T follicular helper cell (primary cell): ENCODE data around the gene SERAC1.
"Not testable (repeated sequence)": the region's sequence is repeated elsewhere in the genome, so short reads cannot be mapped to it uniquely, and the experiment has no call there.

Source experiments
- DNase-seq: peaks from one replicate; pipeline ENCODE4 v3.0.0-alpha.2; 2020; ENCODE audit warnings: low read depth
- total RNA-seq, 2 experiments: gene quantifications; one replicate each; lab custom pipeline; 2026; lab: John Stamatoyannopoulos, UW

SERAC1 gene
- total RNA-seq, result 7.5 to 10.3 reads per million in 2 experiments

DNA sequence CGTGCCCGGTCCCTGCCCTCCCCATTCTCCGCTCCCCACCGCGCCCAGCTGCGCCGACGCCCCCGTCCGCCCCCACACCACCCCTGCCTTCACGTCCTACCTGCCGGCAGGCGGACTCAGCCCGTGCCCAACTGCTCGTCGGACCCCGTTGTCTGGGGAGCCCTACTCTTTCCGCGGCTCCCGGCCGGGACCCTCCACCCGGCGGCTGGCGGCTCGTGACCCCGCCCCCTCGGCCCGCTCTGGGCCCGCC is at the start of gene SERAC1:
Gene SERAC1, minus strand, starts transcription at position 223 of the 250 bp plus-strand sequence. CDS start 9,899 bp downstream, outside the sequence.
- DNase-seq, result no peak

DNA sequence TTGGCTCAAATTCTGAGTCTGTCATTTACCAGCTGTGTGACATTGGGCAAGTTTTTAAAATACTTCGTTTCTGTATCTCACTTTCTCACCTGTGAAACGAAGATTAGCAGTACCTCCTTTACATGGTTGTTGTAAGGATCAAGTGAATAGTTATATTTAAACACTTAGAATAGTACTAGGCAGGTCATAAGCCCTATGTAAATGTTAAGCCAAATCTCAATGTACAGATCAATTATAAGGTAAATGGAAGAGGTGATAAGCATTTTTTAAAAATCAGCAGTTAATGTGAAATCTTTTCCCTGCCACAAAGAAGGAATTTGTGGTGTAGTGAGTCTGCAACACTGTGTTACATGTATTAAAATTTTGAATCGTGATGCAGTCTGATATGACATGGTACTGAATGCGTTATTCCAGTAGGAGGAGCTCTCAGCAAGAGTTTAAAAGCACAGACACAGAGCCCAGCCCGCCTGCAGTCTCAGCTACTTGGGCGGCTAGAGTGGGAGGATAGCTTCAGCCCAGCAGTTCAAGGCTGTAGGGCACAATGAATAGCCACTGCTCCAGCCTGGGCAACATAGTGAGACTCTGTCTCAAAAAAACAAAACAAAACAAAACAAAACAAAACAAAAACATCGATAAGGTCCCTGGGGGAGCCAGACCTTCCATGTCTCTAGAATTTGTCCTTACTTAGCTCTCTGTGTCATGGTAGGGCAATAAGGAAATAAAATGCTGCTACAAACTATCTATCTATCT is 46.0 kb upstream of the SERAC1 start:
- DNase-seq, result peak; percentile 17

DNA sequence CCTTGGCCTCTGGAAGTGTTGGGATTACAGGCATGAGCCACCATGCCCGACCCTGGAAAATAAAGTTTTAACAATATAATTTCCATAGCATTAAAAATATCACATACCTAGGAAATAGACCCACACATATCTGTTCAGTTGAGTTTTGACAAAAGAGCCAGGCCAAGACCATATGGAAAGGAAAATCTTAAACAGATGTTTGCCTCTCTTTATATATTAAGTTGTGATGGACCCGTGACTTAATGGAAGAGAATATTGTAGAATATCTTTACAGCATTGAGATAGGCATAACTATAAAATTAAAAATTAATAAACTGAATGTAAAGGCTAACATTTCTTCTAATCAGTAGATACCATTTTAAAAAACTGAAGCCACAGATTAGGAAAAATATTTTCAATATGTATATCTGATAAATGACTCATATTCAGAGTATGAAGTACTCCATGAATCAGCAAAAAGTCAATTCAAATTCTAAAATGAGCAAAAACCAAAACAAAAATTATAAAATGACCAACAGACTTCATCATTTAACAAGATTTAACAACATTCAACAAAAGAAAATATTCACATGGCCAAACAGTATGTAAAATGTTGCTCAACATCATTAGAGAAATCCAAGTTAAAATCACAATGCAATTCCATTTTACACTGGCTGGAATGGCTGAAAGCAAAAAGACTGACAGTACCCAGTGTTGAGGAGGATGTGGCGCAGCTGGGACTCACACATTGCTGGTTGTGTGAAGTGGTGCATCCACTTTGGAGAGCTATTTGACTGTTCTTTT is 43.4 kb upstream of the SERAC1 start:
- DNase-seq, result no peak

DNA sequence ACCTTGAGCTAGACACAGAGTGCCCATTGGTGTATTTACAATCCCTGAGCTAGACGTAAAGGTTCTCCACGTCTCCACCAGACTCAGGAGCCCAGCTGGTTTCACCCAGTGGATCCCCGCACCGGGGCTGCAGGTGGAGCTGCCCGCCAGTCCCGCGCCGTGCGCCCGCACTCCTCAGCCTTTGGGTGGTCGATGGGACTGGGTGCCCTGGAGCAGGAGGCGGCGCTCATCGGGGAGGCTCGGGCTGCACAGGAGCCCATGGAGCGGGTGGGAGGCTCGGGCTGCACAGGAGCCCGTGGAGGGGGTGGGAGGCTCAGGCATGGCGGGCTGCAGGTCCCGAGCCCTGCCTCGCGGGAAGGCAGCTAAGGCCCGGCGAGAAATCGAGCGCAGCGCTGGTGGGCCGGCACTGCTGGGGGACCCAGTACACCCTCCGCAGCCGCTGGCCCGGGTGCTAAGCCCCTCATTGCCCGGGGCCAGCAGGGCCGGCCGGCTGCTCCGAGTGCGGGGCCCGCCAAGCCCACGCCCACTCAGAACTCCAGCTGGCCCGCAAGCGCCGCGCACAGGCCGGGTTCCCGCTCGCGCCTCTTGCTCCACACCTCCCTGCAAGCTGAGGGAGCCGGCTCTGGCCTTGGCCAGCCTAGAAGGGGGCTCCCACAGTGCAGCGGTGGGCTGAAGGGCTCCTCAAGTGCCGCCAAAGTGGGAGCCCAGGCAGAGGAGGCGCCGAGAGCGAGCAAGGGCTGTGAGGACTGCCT is 41.7 kb upstream of the SERAC1 start:
- DNase-seq, result not testable (repeated sequence)

DNA sequence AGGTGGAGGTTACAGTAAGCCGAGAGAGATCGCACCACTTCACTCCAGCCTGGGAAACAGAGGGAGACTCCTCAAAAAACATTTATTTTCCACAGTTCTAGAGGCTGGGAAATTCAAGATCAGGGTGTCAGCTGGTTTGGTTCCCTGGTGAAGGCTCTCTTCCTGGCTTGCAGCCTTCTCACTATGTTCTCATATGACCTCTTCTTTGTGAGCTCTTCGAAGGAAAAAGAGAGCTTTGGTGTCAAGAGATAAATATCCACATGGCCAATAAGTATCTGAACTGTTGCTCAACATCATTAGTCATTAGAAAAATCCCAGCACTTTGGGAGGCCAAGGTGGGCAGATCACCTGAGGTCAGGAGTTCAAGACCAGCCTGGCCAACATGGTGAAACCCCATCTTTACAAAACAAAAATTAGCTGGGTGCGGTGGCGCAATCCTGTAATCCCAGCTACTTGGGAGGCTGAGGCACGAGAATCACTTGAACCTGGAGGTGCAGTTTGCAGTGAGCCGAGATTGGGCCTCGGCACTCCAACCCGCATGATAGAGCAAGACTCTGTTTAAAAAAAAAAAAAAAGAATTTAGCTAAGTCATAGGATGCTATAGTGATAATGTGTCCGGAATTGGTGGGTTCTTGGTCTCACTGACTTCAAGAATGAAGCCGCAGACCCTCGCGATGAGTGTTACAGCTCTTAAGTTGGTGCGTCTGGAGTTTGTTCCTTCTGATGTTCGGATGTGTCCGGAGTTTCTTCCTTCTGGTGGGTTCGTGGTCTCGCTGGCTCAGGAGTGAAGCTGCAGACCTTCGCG is 40.4 kb upstream of the SERAC1 start:
- DNase-seq, result not testable (repeated sequence)

DNA sequence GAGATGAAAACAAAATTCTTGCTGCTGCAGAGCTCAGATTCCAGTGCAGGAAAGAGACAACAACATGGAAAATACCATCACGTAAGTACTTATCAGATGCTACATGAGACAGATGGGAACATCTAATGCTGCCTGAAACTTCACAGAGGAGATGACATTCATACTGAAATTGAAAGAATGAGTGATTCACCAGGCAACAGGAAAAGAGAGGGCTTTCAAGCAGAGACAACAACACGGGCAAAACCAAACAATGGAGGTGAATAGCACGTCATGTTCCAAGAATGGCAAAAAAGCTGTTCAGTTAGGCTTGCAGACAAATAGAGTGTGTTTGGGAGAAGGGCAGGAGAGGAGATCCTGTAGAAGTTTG is 39.3 kb upstream of the SERAC1 start:
- DNase-seq, result no peak

DNA sequence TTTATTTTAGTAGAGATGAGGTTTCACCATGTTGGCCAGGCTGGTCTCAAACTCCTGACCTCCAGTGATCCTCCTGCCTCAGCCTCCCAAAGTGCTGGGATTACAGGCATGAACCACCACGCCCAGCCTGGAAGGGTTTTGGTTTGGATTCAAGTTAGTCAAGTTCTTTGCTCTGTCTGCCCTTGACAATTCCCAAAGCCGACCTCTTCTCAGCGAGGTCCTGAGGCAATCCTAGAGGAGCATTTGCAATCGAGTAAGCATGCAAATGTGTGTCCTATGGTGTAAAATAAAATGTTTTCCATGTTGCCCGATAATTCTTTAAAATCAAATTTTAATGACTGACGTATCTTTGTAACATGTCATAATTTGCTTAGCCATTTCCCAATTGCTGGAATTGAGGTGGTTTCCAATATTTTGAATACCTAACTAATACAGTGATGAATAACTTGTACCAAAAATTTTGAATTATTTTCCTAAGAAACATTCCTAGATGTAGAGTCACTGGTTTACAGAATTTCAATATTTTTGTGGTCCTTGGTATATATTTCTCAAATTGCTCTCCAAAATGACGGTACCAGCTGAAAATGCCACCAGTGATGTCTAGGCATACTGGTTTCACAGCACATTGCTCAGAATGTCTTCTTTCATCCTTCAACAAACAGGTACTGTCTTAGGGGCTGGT is 38.8 kb upstream of the SERAC1 start:
- no peak for DNase-seq

DNA sequence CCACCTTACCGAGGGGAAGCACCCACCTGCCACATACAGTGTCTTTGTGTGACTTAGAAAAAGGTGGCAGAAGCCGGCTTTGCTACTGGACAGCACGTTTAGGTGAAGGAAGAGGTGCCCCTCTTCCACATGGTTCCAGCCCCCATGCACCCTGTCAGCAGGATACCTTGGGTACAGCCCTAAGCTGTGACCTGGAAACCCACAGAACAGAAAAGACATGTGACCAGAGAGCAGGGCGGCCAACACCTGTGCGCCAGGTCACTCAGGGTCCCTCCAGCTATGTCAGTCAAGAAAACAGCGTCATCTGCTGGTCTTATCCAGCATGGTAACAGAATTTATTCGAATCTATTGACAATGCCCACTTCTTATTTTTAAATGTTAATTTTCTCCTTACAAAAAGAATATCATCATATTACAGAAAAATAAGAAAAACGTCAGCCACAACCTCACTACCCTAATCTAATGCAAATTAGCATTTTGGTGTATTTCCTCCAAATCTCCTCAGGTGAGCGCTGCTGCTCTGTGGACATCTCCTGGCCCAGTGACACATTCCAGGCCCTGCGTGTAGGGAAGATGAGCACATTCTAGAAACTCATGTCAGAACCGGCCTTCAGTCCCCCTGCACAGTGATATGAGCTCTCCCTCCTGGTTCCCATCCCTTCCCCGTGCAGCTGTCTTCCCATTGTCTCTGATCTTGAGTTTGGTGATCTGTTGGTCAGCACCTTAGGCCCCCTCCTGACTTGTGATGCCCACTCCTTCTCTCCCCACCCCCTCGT is 37.3 kb upstream of the SERAC1 start:
- no peak for DNase-seq

DNA sequence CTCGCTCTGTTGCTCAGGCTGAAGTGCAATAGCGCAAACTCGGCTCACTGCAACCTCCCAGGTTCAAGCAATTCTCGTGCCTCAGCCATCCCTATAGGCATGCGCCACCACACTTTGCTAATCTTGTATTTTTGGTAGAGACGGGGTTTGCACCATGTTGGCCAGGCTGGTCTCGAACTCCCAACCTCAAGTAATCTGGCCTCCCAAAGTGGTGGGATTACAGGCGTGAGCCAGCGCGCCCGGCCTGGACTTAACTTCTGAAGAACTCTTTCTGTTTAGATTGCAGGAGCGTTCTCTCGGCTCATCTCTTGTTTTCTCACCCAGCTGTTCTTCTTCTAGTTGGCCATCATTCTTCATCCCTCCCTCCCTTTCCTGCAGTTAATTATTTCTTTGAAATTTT is 30.4 kb upstream of the SERAC1 start:
- no peak for DNase-seq

DNA sequence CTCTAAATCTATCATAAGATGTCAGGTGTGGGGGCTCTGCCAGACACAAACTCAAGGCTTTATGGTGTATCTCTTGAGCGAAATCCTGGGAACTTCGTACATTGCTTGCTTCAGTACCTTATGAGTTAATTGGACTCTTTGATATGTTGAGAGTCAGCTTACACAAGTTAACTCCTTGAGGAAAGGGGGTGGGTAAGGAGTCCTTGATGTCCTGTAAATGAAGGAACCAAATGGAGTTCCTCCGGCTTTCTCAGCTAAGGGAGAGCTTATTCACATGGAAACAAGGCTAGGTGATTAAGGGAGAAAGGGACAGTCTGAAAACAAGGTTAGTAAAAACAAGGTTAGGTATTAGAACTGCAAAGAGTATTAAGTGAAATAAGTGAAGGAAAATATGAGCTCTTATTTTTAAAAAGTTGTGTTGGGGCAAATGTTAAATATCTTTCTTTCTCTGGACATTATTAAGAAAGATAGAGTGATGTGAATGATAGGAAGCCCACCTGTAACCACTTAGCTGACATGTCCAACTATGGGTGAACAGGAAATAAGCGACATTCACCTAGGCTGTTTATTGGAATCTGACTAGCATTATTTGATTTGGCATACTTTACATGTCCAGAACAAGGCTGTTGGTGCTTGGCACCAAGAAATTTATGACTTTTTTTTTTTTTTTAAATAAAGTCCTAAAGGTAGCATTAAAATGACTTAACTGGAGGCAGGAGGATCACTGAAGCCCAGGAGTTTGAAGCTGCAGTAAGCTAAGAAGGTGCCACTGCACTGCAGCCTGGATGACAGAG is 26.6 kb upstream of the SERAC1 start:
- no peak for DNase-seq

DNA sequence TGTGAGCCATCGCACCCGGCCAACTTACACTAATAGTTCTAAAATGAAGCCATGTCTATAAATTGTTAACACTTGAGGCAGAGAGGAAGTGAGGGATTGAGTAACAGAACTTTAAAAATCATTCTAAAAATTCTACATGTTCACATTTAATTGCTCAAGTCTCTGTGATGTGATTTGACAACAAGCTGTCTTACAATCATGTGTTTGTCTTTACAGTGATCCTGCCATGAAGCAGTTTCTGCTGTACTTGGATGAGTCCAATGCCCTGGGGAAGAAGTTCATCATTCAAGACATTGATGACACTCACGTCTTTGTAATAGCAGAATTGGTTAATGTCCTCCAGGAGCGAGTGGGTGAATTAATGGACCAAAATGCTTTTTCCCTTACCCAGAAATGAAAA is 23.7 kb upstream of the SERAC1 start:
- no peak for DNase-seq

DNA sequence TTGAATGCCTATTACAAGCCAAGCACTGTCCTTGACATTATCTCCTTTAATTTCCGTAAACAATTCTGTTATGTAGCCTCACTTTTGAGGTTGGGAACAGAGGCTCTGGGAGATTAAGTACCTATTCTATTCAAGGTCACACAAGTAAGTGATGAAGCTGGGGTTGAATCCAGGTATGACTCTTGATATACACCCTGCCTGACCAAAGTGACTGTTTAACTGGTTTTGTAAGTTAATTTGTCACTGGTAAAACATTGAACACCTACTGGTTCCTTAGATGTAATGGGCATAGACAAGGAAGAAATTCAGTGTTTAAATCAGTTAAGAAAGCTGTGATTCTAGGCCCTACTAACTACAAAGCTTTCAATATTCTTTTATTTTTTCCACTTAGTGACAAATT is 23.0 kb upstream of the SERAC1 start:
- no peak for DNase-seq

DNA sequence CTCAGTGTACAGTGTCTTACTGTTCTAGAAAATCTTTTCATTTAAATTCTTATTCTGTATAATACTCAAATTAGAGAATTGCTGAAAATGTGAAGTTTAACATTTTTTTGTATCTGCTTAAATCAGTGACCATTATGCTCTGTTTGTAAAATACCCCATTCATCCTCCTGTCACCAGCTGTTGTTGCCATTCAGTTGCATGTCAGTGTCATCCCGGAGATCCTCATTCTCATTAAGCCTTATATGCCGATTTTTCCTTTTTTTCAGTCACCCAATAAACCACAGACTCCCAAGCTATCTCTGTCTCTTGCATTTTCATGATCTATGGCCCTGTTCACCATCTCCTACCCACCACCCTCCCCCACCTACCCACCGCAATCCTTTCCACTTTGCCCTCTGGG is 20.5 kb upstream of the SERAC1 start:
- DNase-seq, result no peak

DNA sequence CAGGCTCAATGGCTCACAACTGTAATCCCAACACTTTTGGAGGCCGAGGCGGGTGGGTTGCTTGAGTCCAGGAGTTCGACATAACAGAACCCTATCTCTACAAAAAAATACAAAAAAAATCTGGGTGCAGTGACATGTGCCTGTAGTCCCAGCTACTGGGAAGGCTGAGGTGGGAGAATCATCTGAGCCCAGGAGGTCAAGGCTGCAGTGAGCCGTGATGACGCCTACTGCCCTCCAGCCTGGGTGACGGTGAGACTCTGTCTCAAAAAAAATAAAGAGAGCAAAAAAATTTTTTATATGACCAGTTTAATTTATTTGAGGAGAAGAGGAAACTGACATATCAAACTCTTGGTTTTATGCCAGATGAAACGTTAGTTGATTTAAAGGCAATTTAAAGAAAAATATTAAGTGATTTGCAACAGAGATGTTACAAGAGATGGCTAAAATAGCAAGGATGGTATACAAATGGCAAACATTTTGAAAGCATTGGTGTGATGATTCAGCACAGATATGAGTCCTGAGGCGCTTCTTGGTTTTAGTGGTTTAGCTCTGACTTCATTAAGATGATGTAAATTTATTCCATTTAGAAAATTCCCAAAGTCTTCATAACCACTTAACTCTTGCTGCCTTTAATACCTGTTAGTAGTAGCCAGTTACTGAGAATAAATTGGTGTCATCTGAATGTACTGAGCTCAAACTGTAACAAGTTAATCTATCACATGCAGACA is 17.8 kb upstream of the SERAC1 start:
- no peak for DNase-seq

DNA sequence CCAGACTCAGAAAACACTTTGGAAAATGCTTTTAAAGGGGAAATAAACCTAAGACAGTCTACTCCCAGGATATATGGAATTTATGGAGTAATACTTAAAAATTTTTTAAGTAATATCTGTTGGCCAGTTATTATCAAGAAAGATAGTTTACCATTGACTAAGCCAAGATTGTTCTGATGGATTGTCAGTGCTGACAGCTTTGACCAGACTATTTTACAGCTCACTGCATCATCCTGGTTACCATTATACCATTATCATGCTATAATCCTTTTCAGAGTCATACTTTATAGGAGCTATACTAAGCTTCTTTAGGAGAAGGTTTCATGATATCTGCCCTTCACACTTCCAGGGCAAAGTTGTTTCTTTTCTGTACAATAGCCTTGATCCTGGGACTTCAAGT is 16.5 kb upstream of the SERAC1 start:
- no peak for DNase-seq

DNA sequence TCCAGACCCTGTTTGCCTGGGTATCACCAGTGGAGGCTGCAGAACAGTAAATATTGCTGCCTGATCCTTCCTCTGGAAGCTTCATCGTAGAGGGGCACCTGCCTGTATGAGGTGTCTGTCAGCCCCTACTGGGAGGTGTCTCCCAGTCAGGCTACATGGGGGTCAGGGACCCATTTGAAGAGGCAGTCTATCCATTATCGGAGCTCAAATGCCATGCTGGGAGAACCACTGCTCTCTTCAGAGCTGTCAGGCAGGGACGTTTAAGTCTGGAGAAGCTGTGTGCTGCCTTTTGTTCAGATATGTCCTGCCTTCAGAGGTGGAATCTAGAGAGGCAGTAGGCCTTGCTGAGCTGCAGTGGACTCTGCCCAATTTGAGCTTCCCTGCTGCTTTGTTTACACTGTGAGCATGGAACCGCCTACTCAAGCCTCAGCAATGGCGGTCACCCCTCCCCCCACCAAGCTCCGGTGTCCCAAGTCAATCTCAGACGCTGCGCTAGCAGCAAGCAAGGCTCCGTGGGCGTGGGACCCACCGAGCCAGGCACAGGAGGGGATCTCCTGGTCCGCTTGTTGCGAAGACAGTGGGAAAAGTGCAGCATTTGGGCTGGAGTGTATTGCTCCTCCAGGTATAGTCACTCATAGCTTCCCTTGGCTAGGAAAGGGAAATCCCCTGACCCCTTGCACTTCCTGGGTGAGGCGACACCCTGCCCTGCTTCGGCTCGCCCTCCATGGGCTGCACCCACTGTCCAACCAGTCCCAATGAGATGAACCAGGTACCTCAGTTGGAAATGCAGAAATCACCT is 15.3 kb upstream of the SERAC1 start:
- not testable (repeated sequence) for DNase-seq

DNA sequence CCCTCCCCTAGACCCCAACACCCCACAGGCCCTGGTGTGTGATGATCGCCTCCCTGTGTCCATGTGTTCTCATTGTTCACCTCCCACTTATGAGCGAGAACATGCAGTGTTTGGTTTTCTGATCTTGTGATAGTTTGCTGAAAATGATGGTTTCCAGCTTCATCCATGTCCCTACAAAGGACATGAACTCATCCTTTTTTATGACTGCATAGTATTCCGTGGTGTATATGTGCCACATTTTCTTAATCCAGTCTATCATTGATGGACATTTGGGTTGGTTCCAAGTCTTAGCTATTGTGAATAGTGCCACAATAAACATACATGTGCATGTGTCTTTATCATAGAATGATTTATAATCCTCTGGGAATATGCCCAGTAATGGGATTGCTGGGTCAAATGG is 9.7 kb upstream of the SERAC1 start:
- not testable (repeated sequence) for DNase-seq

DNA sequence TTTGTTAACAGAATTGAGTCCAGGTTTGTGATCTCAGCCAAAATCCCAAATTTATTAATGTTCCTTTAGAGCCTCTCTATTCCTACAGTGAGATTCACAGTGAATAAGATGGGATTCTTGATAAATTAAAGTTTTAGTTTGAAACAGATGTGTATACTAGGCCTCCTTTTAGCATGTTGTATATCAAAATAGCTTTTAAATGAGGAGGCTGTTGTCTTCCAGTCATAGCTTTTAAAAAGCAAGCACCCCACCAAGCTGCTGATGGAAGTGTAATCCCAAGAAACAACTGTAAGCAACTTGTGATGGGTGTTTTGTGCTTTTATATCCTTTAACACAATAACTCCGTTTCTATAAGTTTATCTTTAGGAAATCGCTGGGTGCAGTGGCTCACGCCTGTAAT is 7.0 kb upstream of the SERAC1 start:
- DNase-seq, result no peak
